Right lung (tissue), 5 donors: ENCODE results near the gene ZNF581. TPM values are rescaled to one million over a fixed set of nuclear protein-coding genes. Genes with fewer than 3 reads are reported as not detected.

Source experiments
- DNase-seq, 2 donors: peaks; one replicate each; pipeline ENCODE4 v3.0.0-alpha.2; 2013
- polyA plus RNA-seq, 5 donors: library from polyadenylated mRNA; unstranded; fragments of 120-200 nt; gene quantifications; one replicate each; pipeline versions ENCODE4 v1.2.1 to v1.2.3, GENCODE V29; 2013; ENCODE audit warnings: inconsistent platforms in 1 of 5, low replicate concordance in 1 of 5; ENCODE audit not compliant: insufficient read length in 5 of 5, insufficient read depth in 1 of 5

Gene ZNF581
- polyA plus RNA-seq, 5 donors: 23.0 to 36.0 (median 29.5) TPM

DNA sequence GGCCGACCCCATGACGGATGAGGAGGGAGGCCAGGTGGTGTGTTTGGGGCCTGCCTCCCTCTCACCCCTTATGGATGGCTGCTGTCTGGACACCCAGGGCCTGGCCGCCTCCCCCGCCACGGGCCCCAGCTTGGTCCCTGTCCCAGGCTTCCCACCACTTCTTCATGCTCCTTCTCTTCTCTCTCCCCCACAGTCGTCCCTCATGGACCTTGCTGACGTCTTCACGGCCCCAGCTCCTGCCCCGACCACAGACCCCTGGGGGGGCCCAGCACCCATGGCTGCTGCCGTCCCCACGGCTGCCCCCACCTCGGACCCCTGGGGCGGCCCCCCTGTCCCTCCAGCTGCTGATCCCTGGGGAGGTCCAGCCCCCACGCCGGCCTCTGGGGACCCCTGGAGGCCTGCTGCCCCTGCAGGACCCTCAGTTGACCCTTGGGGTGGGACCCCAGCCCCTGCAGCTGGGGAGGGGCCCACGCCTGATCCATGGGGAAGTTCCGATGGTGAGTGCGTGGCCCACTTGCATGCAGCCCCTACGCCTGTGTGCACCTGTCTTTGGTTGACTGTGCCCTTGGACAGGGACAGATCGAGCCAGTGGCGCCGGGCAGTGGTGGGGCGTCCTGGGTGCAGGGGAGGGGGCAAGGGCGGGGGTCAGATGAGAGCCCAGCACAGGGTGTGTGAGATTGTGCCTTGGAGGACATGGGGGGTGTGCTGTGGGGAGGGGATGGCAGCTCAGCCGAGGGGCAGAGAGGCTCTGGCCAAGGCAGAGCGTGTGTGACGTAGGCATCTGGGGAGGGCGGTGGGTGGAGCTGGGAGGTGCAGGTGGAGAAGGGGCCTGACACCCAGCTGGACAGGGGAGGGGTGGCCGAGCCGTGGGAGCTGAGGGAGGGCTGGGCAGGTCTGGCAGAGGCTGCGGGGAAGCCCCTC lies 48.4 kb downstream of the ZNF581 start:
- no peak for DNase-seq

DNA sequence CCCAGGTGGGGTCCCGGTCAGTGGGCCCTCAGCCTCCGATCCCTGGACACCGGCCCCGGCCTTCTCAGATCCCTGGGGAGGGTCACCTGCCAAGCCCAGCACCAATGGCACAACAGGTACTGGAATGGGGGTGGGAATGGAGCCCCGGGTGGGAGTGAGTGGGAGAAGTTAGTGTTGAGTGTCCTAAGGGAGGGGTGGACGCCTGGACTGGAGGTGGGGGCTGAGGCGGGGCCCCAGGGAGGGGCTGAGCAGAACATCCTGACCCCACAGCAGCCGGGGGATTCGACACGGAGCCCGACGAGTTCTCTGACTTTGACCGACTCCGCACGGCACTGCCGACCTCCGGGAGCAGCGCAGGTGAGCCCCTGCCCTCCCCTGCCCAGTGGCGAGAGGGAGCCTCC lies 49.2 kb downstream of the ZNF581 start:
- DNase-seq: no peak

DNA sequence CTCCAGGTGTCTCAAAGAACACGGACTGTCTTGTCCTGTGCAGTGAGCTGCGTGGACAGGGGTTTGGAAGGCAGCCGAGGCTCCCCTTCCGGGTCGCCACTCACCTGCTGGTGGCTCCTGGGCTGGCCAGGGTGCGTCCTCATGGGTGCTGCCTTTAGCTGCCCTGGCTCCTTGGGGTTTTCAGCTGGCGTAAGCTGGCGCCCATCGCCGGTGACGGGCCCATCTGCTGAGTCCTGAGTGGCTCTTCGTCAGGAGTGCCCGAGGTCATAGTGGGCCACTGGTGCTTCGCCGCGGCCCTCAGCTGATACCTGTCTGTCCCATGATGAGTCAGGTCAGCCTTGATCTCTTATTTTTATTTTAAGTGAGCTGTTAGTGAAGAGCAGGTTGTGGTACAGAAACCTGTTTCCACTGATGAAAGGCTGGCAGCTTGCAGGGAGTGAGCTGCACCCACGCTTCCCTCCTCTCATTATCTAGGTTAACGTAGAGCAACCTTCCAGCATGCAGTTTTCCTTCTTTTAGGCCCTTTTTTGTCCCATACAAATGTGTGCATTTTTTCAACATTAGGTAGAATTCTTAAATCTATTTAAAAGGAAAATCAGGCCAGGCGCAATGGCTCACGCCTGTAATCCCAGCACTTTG lies 50.0 kb downstream of the ZNF581 start:
- DNase-seq: no peak

DNA sequence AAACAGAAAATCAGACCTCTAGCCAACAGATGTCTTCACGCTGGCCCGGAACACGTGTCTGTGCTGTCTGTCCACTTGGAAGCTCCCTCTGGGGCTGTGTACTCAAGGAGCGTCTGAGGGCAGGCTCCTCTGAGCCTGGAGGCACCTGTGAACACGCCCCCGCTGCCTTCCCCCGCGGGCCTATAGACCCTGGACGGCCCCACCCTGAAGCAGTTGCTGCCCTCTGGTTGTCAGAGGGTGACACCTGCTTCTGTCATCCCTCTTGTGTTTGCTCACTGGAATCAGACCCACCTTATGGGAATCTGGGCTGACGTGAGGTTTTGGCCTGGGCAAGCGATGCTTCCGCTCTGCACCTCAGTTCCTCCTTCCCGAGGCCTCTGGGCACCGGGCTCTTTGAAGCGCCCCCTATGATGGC lies 50.8 kb downstream of the ZNF581 start:
- no peak for DNase-seq

DNA sequence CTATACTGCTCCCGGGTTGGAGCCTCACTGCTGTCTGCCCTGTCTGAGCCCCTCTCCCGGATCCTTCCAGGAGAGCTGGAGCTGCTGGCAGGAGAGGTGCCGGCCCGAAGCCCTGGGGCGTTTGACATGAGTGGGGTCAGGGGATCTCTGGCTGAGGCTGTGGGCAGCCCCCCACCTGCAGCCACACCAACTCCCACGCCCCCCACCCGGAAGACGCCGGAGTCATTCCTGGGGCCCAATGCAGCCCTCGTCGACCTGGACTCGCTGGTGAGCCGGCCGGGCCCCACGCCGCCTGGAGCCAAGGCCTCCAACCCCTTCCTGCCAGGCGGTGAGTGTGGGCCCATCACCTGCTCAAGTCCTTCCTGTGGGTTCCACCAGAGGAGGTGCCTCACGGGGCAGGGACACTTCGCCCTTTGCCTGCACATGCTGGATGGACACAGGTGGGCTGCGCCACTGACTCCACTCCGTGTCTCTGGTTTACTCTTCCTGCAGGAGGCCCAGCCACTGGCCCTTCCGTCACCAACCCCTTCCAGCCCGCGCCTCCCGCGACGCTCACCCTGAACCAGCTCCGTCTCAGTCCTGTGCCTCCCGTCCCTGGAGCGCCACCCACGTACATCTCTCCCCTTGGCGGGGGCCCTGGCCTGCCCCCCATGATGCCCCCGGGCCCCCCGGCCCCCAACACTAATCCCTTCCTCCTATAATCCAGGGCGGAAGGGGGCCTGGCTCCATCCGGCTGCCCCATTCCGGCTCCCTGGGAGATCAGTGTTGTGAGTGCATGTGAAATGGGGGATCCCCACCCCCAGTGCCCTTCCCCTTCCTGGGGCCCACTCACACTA lies 51.4 kb downstream of the ZNF581 start:
- no peak for DNase-seq

Other genes starting within 250 kb of the ZNF581 start
- gene UBE2S, start 235.9 kb upstream of the ZNF581 start, polyA plus RNA-seq: 10 to 100 TPM; 32.8 to 53.3 (median 35.3) TPM
- gene SHISA7, start 200.3 kb upstream of the ZNF581 start, polyA plus RNA-seq: under 1 TPM; 0.16 to 0.23 (median 0.18) TPM
- 10 to 100 TPM; 21.5 to 53.9 (median 25.7) TPM for gene ISOC2, start 182.0 kb upstream of the ZNF581 start, polyA plus RNA-seq
- gene C19orf85, start 178.9 kb upstream of the ZNF581 start, polyA plus RNA-seq: not detected
- gene ZNF628, start 167.0 kb upstream of the ZNF581 start, polyA plus RNA-seq: 1 to 10 TPM; 2.0 to 7.0 (median 2.2) TPM
- gene NAT14, start 158.5 kb upstream of the ZNF581 start, polyA plus RNA-seq: 10 to 100 TPM; 28.6 to 60.8 (median 42.3) TPM
- 10 to 100 TPM in 1 of 5 donors, 1 to 10 TPM in 4; 3.1 to 15.6 (median 8.8) TPM for gene SSC5D, start 155.2 kb upstream of the ZNF581 start, polyA plus RNA-seq
- under 1 TPM in 1 of 5 donors, not detected in 4; 0.41 TPM for gene SBK2, start 106.5 kb upstream of the ZNF581 start, polyA plus RNA-seq
- 1 to 10 TPM in 1 of 5 donors, under 1 TPM in 4; 0.55 to 1.2 (median 0.73) TPM for gene SBK3, start 98.1 kb upstream of the ZNF581 start, polyA plus RNA-seq
- 10 to 100 TPM in 4 of 5 donors, 1 to 10 TPM in 1; 10.0 to 20.2 (median 13.7) TPM for gene ZNF579, start 62.8 kb upstream of the ZNF581 start, polyA plus RNA-seq
- 10 to 100 TPM; 16.3 to 24.9 (median 19.1) TPM for gene FIZ1, start 44.1 kb upstream of the ZNF581 start, polyA plus RNA-seq
- gene ZNF524, start 43.4 kb upstream of the ZNF581 start, polyA plus RNA-seq: 10 to 100 TPM in 1 of 5 donors, 1 to 10 TPM in 4; 6.0 to 11.8 (median 6.1) TPM
- gene ZNF865, start 38.0 kb upstream of the ZNF581 start, polyA plus RNA-seq: 10 to 100 TPM in 1 of 5 donors, 1 to 10 TPM in 4; 5.3 to 15.5 (median 7.9) TPM
- gene ZNF784, start 19.1 kb upstream of the ZNF581 start, polyA plus RNA-seq: 10 to 100 TPM in 1 of 5 donors, 1 to 10 TPM in 4; 7.8 to 11.6 (median 8.8) TPM
- gene ZNF580, start 2.6 kb upstream of the ZNF581 start, polyA plus RNA-seq: 10 to 100 TPM; 32.1 to 56.3 (median 38.3) TPM
- 10 to 100 TPM; 11.2 to 19.3 (median 13.7) TPM for gene CCDC106, start 4.6 kb downstream of the ZNF581 start, polyA plus RNA-seq
- gene U2AF2, start 11.4 kb downstream of the ZNF581 start, polyA plus RNA-seq: 100 to 1,000 TPM; 137 to 222 (median 182) TPM
- gene EPN1, start 31.6 kb downstream of the ZNF581 start, polyA plus RNA-seq: 100 to 1,000 TPM in 1 of 5 donors, 10 to 100 TPM in 4; 57.6 to 140 (median 75.7) TPM
- gene NLRP9, start 94.8 kb downstream of the ZNF581 start, polyA plus RNA-seq: under 1 TPM in 1 of 5 donors, not detected in 4; 0.06 TPM
- gene RFPL4A, start 115.4 kb downstream of the ZNF581 start, polyA plus RNA-seq: under 1 TPM in 1 of 5 donors, not detected in 4; 0.14 TPM
- gene RFPL4AL1, start 125.5 kb downstream of the ZNF581 start, polyA plus RNA-seq: not detected
- under 1 TPM in 2 of 5 donors, not detected in 3; 0.04 to 0.12 TPM for gene NLRP11, start 188.3 kb downstream of the ZNF581 start, polyA plus RNA-seq
- not detected for gene NLRP4, start 192.9 kb downstream of the ZNF581 start, polyA plus RNA-seq